Breast epithelium (tissue), 4 donors: ENCODE measurements around the gene CEACAM19. TPM values are rescaled to one million over a fixed set of nuclear protein-coding genes. Genes with fewer than 3 reads are reported as not detected.
"Not testable (repeated sequence)": the region's sequence is repeated elsewhere in the genome, so short reads cannot be mapped to it uniquely, and the experiment has no call there.

Source experiments
- DNase-seq, 2 donors: peaks; one replicate each; pipeline ENCODE4 v3.0.0-alpha.2; 2019; ENCODE audit warnings: low spot score in 2 of 2
- H3K27ac ChIP-seq, 2 donors: fragments of 200-600 bp; sonication (generic) in 1 of 2; one replicate each; pipeline ENCODE4 v1.5.1; 2016 to 2019; ENCODE audit warnings: mild to moderate bottlenecking in 1 of 2
- H3K27me3 ChIP-seq, 2 donors: fragments of 200-600 bp; sonication (generic) in 1 of 2; one replicate each; pipeline versions ENCODE4 v1.5.1 to v1.6.0; 2017 to 2019; ENCODE audit warnings: control low read depth in 1 of 2, mild to moderate bottlenecking in 1 of 2
- H3K36me3 ChIP-seq: fragments of 200-600 bp; one replicate; pipeline ENCODE4 v1.5.1; 2019
- H3K4me1 ChIP-seq, 2 donors: fragments of 200-600 bp; sonication (generic); one replicate each; pipeline ENCODE4 v1.5.1; 2016 to 2019; ENCODE audit warnings: control low read depth in 1 of 2
- H3K4me3 ChIP-seq, 3 donors: fragments of 200-600 bp; sonication (generic); 1 replicate in 2 of 3; 2 replicates in 1 of 3; pipeline ENCODE4 v1.5.1; 2016 to 2019; ENCODE audit warnings: mild to moderate bottlenecking in 3 of 3, moderate library complexity in 2 of 3
- H3K9me3 ChIP-seq, 2 donors: fragments of 200-600 bp; sonication (generic) in 1 of 2; one replicate each; pipeline ENCODE4 v1.5.1; 2016 to 2019; ENCODE audit warnings: control low read depth in 1 of 2
- POLR2A ChIP-seq: fragments of 450-650 bp; IDR thresholded peaks from one replicate; pipeline ENCODE4 v1.6.1; 2016; ENCODE audit warnings: antibody characterized with exemption, mild to moderate bottlenecking, moderate library complexity
- POLR2AphosphoS5 ChIP-seq, 3 donors: sonication (generic); formaldehyde crosslinking; IDR thresholded peaks; one replicate each; pipeline ENCODE4 v1.6.1; 2017; ENCODE audit warnings: antibody characterized with exemption in 3 of 3
- intact Hi-C: fragments of 100-400 bp; cut with DNase I; formaldehyde crosslinking; loops from one replicate; pipeline ENCODE4 v1.15.1; 2023; ENCODE audit warnings: low total_unique reads
- total RNA-seq, 3 donors: library from RNA; depleted of rRNA; stranded (reverse); fragments of >200 nt; gene quantifications; one replicate each; pipeline ENCODE4 v1.1.0, GENCODE V29; 2016
- TF ChIP-seq, protein P1 (sequence below), 3 donors: fragments of 450-650 bp; IDR thresholded peaks; one replicate each; pipeline ENCODE4 v1.5.1; 2016 to 2017; ENCODE audit warnings: antibody characterized with exemption in 3 of 3, mild to moderate bottlenecking in 3 of 3, moderate library complexity in 3 of 3

Gene CEACAM19
- total RNA-seq, result 1 to 10 TPM in 2 of 3 donors, under 1 TPM in 1; 0.96 to 5.3 (median 4.9) TPM

- DNase-seq, result peak in 1 of 2 donors; percentile 26
- no peaks in the 10 kb centered on the region for H3K27me3 ChIP-seq
- no peaks in the 10 kb centered on the region for H3K9me3 ChIP-seq
- H3K4me1 ChIP-seq, result no peaks in the 10 kb centered on the region
- H3K36me3 ChIP-seq, result no peaks in the 10 kb centered on the region
- intact Hi-C loops, result no loop called here
- no peak within 1 kb of the TSS for H3K27ac ChIP-seq
- TF ChIP-seq, protein P1, sequence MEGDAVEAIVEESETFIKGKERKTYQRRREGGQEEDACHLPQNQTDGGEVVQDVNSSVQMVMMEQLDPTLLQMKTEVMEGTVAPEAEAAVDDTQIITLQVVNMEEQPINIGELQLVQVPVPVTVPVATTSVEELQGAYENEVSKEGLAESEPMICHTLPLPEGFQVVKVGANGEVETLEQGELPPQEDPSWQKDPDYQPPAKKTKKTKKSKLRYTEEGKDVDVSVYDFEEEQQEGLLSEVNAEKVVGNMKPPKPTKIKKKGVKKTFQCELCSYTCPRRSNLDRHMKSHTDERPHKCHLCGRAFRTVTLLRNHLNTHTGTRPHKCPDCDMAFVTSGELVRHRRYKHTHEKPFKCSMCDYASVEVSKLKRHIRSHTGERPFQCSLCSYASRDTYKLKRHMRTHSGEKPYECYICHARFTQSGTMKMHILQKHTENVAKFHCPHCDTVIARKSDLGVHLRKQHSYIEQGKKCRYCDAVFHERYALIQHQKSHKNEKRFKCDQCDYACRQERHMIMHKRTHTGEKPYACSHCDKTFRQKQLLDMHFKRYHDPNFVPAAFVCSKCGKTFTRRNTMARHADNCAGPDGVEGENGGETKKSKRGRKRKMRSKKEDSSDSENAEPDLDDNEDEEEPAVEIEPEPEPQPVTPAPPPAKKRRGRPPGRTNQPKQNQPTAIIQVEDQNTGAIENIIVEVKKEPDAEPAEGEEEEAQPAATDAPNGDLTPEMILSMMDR (IDR thresholded peaks at IDR 0.05), result no peak
- peak in 1 of 3 donors; percentile 16 for TF ChIP-seq POLR2AphosphoS5 (IDR thresholded peaks at IDR 0.05)
- no peak within 1 kb of the TSS for H3K4me3 ChIP-seq
Measured at GRCh38 chr19:44671400-44671799, at the start of gene CEACAM19. Gene CEACAM19, plus strand, starts transcription at chr19:44671482. Its CDS starts 450 bp downstream, at chr19:44671932.

DNA sequence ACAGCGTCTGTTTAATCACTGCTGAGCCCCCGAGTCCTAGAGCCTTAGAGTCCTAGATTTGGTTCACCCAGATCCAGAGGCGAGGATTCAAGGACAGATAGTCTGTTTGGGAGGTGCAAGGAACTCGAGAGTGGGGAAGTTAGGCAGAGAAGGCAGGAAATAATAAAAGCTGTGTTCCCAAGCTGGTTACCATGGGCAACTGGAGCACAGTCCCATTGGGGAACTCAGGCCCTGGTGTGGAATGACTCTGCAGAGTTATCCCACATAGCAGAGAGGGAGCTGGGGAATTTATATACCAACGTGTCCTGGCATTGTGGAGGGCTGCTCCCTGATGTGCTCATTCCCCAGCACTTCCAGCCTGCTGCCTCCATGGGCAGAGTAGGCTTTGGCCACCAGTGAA lies 48.2 kb upstream of the CEACAM19 start:
- Histone ChIP-seq H3K36me3 (no peaks in the 10 kb centered on the region), H3K27me3 (no peaks in the 10 kb centered on the region), H3K4me1 (no peaks in the 10 kb centered on the region), H3K27ac (no peak overlapping the region), H3K9me3 (no peaks in the 10 kb centered on the region), H3K4me3 (no peak overlapping the region)
- TF ChIP-seq POLR2AphosphoS5 (IDR thresholded peaks at IDR 0.05), result no peak
- TF ChIP-seq, protein P1 (IDR thresholded peaks at IDR 0.05), result no peak
- TF ChIP-seq POLR2A, result no peak
- DNase-seq, result no peak
- intact Hi-C loops, result no loop called here

DNA sequence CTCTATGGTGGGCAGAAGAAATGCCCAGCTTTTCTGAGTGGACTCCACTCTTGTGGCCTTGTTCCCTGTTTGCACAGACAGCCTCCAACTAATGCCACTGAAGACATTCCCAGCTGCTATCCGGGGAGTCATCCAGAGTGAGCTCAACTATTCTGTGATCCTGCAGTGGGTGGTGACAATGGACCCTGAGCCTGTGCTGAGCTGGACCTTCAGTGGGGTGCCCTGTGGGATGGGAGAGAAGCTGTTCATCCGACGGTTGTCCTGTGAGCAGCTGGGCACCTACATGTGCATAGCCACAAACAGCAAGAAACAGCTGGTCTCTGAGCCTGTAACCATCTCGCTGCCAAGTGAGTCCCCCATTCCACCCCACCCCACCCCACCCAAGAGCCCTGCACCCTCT lies 47.7 kb upstream of the CEACAM19 start:
- Histone ChIP-seq H3K9me3 (no peaks in the 10 kb centered on the region), H3K4me1 (no peaks in the 10 kb centered on the region), H3K27ac (no peak overlapping the region), H3K27me3 (no peaks in the 10 kb centered on the region), H3K36me3 (no peaks in the 10 kb centered on the region), H3K4me3 (no peak overlapping the region)
- no peak for DNase-seq
- intact Hi-C loops, result no loop called here
- TF ChIP-seq, protein P1 (IDR thresholded peaks at IDR 0.05), result no peak
- TF ChIP-seq POLR2AphosphoS5 (IDR thresholded peaks at IDR 0.05), result no peak

DNA sequence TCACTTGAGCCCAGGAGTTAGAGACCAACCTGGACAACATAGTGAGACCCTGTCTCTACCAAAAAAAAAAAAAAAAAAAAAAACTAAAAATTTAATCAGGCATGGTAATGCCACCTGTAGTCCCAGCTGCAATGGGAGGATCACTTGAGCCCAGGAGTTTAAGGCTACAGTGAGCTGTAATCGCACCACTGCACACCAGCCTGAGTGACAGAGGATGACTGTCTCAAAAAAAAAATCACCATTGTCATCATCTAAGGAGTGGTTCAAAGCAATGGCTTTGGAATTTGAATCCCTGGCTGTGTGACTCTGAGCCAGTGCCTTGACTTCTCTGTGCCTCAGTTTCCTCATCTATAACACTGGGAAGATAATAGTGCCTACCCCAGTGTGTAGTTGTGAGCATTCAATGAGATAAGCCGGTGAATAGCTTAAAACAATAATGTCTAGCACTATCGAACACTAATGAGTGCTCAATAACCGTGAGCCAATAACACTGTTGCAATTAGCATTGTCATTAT lies 46.4 kb upstream of the CEACAM19 start:
- H3K9me3 ChIP-seq, result no peaks in the 10 kb centered on the region
- intact Hi-C loops, result no loop called here
- no peak for DNase-seq
- no peaks in the 10 kb centered on the region for H3K36me3 ChIP-seq
- no peak overlapping the region for H3K4me3 ChIP-seq
- TF ChIP-seq POLR2AphosphoS5 (IDR thresholded peaks at IDR 0.05) (no peak), POLR2A (no peak)
- TF ChIP-seq, protein P1 (IDR thresholded peaks at IDR 0.05), result no peak
- H3K4me1 ChIP-seq, result no peaks in the 10 kb centered on the region
- peak overlapping the region in 1 of 2 donors; percentile 63 for H3K27ac ChIP-seq
- H3K27me3 ChIP-seq, result no peaks in the 10 kb centered on the region

DNA sequence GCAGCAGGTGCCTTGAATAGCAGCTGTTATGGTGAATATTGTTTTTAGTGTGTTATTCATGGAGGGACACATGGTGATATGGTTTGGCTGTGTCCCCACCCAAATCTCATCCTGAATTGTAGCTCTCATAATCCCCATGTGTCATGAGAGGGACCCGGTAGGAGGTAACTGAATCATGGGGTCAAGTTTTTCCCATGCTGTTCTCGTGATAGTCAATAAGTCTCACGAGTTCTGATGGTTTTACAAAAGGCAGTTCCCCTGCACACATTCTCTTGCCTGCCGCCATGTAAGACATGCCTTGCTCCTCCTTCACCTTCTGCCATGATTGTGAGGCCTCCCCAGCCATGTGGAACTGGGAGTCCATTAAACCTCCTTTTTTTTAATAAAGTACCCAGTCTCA lies 45.6 kb upstream of the CEACAM19 start:
- peak overlapping the region; percentile 12 to 63 for H3K27ac ChIP-seq
- intact Hi-C loops, H3K9me3 ChIP-seq: not testable (repeated sequence)

More for the DNA sequence above, 45.6 kb upstream of the CEACAM19 start:
- not testable (repeated sequence) for H3K36me3 ChIP-seq, DNase-seq, H3K4me1 ChIP-seq, H3K27me3 ChIP-seq, H3K4me3 ChIP-seq
